Progenitor cell of endocrine pancreas (in vitro differentiated cells): ENCODE measurements around the gene CEP41. TPM values are rescaled to one million over a fixed set of nuclear protein-coding genes. Genes with fewer than 3 reads are reported as not detected.
A peak's percentile ranks its signal among the peaks of the same experiment; 100 is the strongest.

Experiments used
- DNase-seq: peaks from one replicate; pipeline ENCODE4 v3.0.0; 2021; ENCODE audit warnings: low spot score; ENCODE audit not compliant: unreplicated experiment
- H3K27ac Mint-ChIP-seq: 2 replicates; pipeline ENCODE4 v1.8.0; 2021; ENCODE audit warnings: mild to moderate bottlenecking, moderate library complexity, mixed read lengths
- H3K27me3 Mint-ChIP-seq: 2 replicates; pipeline ENCODE4 v1.8.0; 2021; ENCODE audit warnings: mixed read lengths
- H3K36me3 Mint-ChIP-seq: 2 replicates; pipeline ENCODE4 v1.8.0; 2022; ENCODE audit warnings: mixed read lengths; ENCODE audit not compliant: insufficient read depth
- H3K4me1 Mint-ChIP-seq: 2 replicates; pipeline ENCODE4 v1.8.0; 2021; ENCODE audit warnings: low read depth, mixed read lengths
- H3K4me3 Mint-ChIP-seq: 2 replicates; pipeline ENCODE4 v1.8.0; 2021; ENCODE audit warnings: low read depth, mild to moderate bottlenecking, moderate library complexity, mixed read lengths
- H3K9me3 Mint-ChIP-seq: 2 replicates; pipeline ENCODE4 v1.8.0; 2021; ENCODE audit warnings: low read depth, mixed read lengths
- total RNA-seq: library from RNA; stranded (reverse); gene quantifications from 2 replicates; pipeline ENCODE4 v1.2.1, GENCODE V29; 2021
- TF ChIP-seq, protein P1 (sequence below): fragments of 200-600 bp; sonication (generic); IDR thresholded peaks from one replicate; pipeline ENCODE4 v1.5.0; 2021; ENCODE audit warnings: antibody characterized with exemption, mild to moderate bottlenecking; ENCODE audit not compliant: unreplicated experiment

Gene CEP41
- total RNA-seq, 1 donor from 2014 or later: 31.8 TPM

DNA sequence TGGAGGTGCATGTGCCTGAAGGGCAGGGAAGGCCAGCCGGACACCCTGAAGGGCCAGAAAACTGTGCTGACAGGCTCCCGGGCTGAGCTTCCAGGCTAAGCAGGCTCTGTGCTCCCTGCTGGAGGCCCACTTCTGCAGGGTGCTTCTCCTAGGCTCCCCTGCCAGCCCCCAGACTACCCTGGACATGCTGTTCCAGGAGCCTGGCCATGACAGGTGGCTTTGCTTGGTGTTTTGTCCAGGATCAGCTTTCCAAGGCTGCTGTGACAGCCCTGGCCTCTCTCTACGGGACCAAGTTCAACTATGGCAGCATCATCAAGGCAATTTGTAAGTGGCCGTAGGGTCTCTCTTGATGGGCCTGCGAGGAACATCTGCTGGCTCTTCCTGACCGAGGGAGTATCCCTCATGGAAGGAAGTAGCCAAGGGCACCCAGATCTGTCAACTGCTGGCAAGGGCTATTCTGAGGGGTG lies 55.2 kb downstream of the CEP41 start:
- no peak for DNase-seq
- Mint-ChIP-seq H3K27me3 (no peaks in the 10 kb centered on the region), H3K27ac (no peak overlapping the region), H3K36me3 (peaks cover 6% of the 10 kb centered on the region), H3K4me1 (peaks cover under 1% of the 10 kb centered on the region), H3K4me3 (no peak overlapping the region), H3K9me3 (peaks cover 8% of the 10 kb centered on the region)
- TF ChIP-seq, protein P1, sequence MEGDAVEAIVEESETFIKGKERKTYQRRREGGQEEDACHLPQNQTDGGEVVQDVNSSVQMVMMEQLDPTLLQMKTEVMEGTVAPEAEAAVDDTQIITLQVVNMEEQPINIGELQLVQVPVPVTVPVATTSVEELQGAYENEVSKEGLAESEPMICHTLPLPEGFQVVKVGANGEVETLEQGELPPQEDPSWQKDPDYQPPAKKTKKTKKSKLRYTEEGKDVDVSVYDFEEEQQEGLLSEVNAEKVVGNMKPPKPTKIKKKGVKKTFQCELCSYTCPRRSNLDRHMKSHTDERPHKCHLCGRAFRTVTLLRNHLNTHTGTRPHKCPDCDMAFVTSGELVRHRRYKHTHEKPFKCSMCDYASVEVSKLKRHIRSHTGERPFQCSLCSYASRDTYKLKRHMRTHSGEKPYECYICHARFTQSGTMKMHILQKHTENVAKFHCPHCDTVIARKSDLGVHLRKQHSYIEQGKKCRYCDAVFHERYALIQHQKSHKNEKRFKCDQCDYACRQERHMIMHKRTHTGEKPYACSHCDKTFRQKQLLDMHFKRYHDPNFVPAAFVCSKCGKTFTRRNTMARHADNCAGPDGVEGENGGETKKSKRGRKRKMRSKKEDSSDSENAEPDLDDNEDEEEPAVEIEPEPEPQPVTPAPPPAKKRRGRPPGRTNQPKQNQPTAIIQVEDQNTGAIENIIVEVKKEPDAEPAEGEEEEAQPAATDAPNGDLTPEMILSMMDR: no peak

DNA sequence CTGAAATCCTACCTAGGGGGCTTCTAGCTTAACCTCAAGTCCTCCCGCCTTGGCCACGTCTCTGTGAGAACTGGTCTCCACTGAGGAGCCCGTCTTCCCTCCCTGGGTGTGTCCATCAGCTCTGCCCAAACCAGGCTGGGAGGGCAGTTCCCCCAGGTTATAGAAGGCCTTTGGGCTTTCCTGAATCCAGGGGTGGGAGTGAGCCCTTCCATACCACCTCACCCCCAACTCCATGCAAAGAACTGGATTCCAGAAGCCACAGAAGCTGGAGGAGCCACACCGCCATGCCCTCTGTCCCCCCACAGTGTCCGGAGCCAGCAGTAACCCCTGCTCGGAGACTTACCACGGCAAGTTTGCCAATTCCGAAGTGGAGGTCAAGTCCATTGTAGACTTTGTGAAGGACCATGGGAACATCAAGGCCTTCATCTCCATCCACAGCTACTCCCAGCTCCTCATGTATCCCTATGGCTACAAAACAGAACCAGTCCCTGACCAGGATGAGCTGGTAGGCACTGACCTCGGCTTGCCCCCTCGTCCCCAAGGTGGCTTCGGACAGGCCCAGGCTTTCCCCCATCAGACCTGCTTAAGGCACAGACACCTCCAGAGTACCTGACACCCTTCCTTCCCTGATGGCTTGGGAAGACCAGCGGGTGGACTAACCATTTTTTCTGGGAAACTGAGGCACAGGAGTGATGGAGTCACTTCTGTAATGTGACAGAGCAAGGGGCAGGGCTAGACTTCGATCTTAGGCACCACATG lies 55.8 kb downstream of the CEP41 start:
- Mint-ChIP-seq H3K27me3 (no peaks in the 10 kb centered on the region), H3K36me3 (peaks cover 6% of the 10 kb centered on the region), H3K27ac (no peak overlapping the region), H3K4me1 (peaks cover 7% of the 10 kb centered on the region), H3K4me3 (no peak overlapping the region), H3K9me3 (peaks cover 8% of the 10 kb centered on the region)
- TF ChIP-seq, protein P1: no peak
- no peak for DNase-seq

DNA sequence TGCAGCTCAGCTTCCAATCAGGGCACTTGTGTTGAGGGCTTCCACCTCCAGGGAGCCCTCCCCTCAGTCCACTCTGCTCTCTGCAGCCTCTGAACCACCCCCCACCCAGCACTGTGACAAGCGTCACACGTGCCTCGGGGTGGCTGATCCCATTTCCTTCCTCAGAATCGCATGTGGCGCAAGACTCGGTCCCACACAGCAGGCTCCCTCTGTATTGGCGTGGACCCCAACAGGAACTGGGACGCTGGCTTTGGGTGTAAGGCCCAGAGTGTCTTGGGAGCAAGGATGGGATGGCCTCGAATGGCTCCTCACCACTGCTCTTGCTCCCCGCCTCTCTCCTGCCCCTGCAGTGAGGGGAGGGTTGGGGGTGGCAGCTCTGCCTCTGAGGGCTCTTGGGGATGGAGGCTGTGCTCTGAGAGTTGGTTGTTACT lies 56.4 kb downstream of the CEP41 start:
- TF ChIP-seq, protein P1: no peak
- no peak for DNase-seq
- Mint-ChIP-seq H3K27me3 (no peaks in the 10 kb centered on the region), H3K9me3 (peaks cover 8% of the 10 kb centered on the region), H3K4me3 (no peak overlapping the region), H3K27ac (no peak overlapping the region), H3K36me3 (peaks cover 6% of the 10 kb centered on the region), H3K4me1 (peaks cover 11% of the 10 kb centered on the region)

DNA sequence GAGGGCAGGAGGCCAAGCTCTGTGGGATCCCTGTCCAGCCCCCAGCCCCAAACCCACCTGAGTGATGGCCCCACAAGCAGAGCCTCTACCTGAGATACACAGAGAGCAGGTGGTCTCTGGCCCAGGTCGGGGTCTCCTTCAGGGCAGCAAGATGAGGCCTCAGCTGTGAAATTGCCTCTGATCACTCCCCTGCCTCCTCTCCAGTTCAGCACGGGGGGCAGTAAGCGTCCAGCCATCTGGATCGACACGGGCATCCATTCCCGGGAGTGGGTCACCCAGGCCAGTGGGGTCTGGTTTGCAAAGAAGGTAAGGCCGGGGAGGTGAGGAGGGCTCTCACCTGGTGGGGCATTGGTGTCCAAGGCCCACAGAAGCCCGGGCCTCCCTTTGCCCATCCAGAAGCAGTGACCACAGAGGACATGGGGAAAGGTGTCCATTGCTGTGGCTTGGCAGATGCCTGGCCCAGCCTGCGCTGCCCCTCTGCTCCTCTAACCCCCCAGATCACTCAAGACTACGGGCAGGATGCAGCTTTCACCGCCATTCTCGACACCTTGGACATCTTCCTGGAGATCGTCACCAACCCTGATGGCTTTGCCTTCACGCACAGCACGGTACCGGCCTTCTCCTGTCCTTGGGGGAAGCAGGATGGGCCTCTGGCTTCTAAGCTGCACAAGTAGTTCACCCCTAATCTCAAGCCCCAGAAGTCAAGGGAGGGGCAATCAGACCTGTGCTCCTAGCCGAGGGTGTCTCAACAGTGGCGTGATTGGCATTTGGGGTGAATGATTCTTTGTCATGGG lies 57.4 kb downstream of the CEP41 start:
- peaks cover 4% of the 10 kb centered on the region for H3K36me3 Mint-ChIP-seq
- no peak for DNase-seq
- TF ChIP-seq, protein P1: no peak
- H3K4me3 Mint-ChIP-seq: no peak overlapping the region
- peaks cover 17% of the 10 kb centered on the region for H3K4me1 Mint-ChIP-seq
- no peaks in the 10 kb centered on the region for H3K27me3 Mint-ChIP-seq
- H3K9me3 Mint-ChIP-seq: peaks cover 5% of the 10 kb centered on the region
- H3K27ac Mint-ChIP-seq: no peak overlapping the region

DNA sequence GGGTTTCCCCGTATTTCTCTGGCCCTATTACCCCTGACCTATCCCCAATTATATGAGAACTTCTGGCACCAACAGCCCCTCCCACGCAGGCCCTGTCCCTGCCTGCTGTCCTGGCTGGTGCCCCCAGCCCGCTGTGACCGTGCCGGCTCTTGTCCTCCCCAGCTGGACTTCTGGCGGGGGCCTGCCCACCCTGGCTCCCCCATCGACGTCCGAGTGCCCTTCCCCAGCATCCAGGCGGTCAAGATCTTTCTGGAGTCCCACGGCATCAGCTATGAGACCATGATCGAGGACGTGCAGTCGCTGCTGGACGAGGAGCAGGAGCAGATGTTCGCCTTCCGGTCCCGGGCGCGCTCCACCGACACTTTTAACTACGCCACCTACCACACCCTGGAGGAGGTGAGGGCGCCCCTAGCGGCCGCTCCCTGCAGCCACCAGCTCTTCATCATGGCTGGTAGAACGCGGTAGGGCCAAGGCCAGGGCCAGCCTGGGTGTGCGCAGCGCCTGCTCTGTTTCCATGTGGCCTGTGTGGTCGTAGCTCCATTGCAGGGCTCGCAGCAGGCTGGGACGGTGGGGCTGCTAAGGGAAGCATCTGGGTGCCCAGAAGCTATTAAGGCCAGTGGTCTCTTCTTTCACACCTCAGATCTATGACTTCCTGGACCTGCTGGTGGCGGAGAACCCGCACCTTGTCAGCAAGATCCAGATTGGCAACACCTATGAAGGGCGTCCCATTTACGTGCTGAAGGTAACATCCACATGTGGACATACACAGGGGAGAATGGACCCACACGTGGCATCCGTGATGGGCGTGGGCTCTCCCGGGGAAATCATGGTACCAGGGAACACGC lies 59.1 kb downstream of the CEP41 start:
- TF ChIP-seq, protein P1: peak; percentile 16
- H3K27me3 Mint-ChIP-seq: no peaks in the 10 kb centered on the region
- H3K4me1 Mint-ChIP-seq: peaks cover 17% of the 10 kb centered on the region
- peaks cover 4% of the 10 kb centered on the region for H3K9me3 Mint-ChIP-seq
- no peak overlapping the region for H3K27ac Mint-ChIP-seq
- peaks cover under 1% of the 10 kb centered on the region for H3K36me3 Mint-ChIP-seq
- no peak for DNase-seq
- no peak overlapping the region for H3K4me3 Mint-ChIP-seq
